Measurements from ENCODE around the gene BAHCC1. TPM values are rescaled to one million over a fixed set of nuclear protein-coding genes. Genes with fewer than 3 reads are reported as not detected.

BAHCC1 gene
- total and polyA plus RNA-seq, 2 of the 4 experiments (the other 2 are of a cell fraction): 0.36 to 7.8 TPM

- no peak overlapping the region for H3K4me2 ChIP-seq (ENCODE audit: low read depth, low read length)
- in situ Hi-C loops (cut with MboI; ENCODE audit: low sequenced_read_pairs) (no loop called here), dilution Hi-C loops (cut with HindIII; ENCODE audit: low sequenced_read_pairs, unreplicated experiment) (no loop called here)
Observed at GRCh38 chr17:81412490-81413093, 17.3 kb downstream of the BAHCC1 start.

More at GRCh38 chr17:81412490-81413093, 17.3 kb downstream of the BAHCC1 start:
- Histone ChIP-seq H3K9me3 (ENCODE audit: control insufficient read depth, insufficient read depth, low read length) (no peaks in the 10 kb centered on the region), H3K4me1 (ENCODE audit: control insufficient read depth, insufficient read depth, low read length) (peaks cover 12% of the 10 kb centered on the region), H4K20me1 (ENCODE audit: insufficient read depth, low read length) (peaks cover 23% of the 10 kb centered on the region), H2BK15ac (ENCODE audit: low read depth, low read length) (no peak overlapping the region), H3K79me1 (ENCODE audit: low read depth in 1 of 2, low read length in 2 of 2) (peaks cover 3 to 52% of the 10 kb centered on the region in 2 experiments), H2AK5ac (ENCODE audit: low read depth, low read length) (no peak overlapping the region), H2BK5ac (ENCODE audit: low read depth, low read length, poor library complexity, severe bottlenecking) (no peak overlapping the region), H3K9ac (ENCODE audit: low read depth, low read length) (no peak overlapping the region), H3K27me3 (ENCODE audit: control insufficient read depth, insufficient read depth, low read length) (no peaks in the 10 kb centered on the region), H2AK9ac (replicated peaks; ENCODE audit: low read depth, low read length, poor library complexity) (peak overlapping the region; percentile 55), H2BK20ac (ENCODE audit: low read depth, low read length) (no peak overlapping the region), H2BK120ac (ENCODE audit: low read depth, low read length) (no peak overlapping the region), H4K5ac (ENCODE audit: low read depth, low read length) (no peak overlapping the region), H3K9me1 (ENCODE audit: insufficient read depth, low read length) (peaks cover 12% of the 10 kb centered on the region), H3K27ac (ENCODE audit: insufficient read depth, low read length) (no peak overlapping the region), H2AFZ (replicated peaks; ENCODE audit: low read length, poor library complexity) (peak overlapping the region; percentile 43), H3K18ac (ENCODE audit: low read depth, low read length) (no peak overlapping the region), H3K36me3 (ENCODE audit: control insufficient read depth, insufficient read depth, low read length) (0 out of 2 replicates have a peak, but pooled peaks cover 2% of the 10 kb centered on the region), H3K14ac (replicated peaks; ENCODE audit: low read depth, low read length) (no peak overlapping the region), H3K4ac (ENCODE audit: low read depth, low read length) (no peak overlapping the region), H4K8ac (ENCODE audit: low read depth in 2 of 2, low read length in 2 of 2) (no peak overlapping the region), H3K23ac (ENCODE audit: low read depth, low read length) (no peak overlapping the region), H3K4me3 (ENCODE audit: insufficient read depth, low read depth, low read length) (no peak overlapping the region), H4K91ac (ENCODE audit: insufficient read depth, low read depth, low read length) (no peak overlapping the region), H3K56ac (ENCODE audit: extremely low read depth, insufficient read depth, low read length) (no peak overlapping the region)
- intact Hi-C loops (cut with micrococcal nuclease): no loop called here
- POLR2A ChIA-PET (ENCODE audit: unreplicated experiment): no interaction called here
- no TSS peak for BruUV-seq (replicated peaks)
- WGBS, 2 experiments (ENCODE audit: extremely low coverage in 2 of 2, insufficient read length in 1 of 2): 69% methylated on average over 14 of the region's 29 CpGs; no CpG with 5 or more reads in 1 of the 2 experiments
- TF ChIP-seq RAD21 (IDR thresholded peaks at IDR 0.05; ENCODE audit: low read length) (no peak), USF2 (IDR thresholded peaks at IDR 0.05; ENCODE audit: low read depth, low read length) (no peak), BHLHE40 (IDR thresholded peaks at IDR 0.05; ENCODE audit: low read depth, low read length) (no peak), CTCF (conservative IDR thresholded peaks at IDR 0.05; ENCODE audit: low read depth, low read length) (no peak), NFE2L2 (IDR thresholded peaks at IDR 0.05; ENCODE audit: low read depth, low read length) (no peak), MXI1 (IDR thresholded peaks at IDR 0.05; ENCODE audit: borderline replicate concordance, low read depth, low read length) (no peak), MAFK (IDR thresholded peaks at IDR 0.05; ENCODE audit: low read depth, low read length) (no peak)
- DNase-seq (peak; percentile 76), ATAC-seq (ENCODE audit: low read depth) (peak; percentile 9; the same call in 1 of the 2 replicates)
- CTCF ChIA-PET: interaction anchor here (0.6 kb wide), 1 partner anchor 9 kb away, joined by 4 read pairs; no protein-coding TSS in a partner anchor
